Prostate gland (tissue), 2 donors: ENCODE data around the gene GPR108.

ENCODE experiments used
- POLR2A ChIP-seq: fragments of 450-650 bp; IDR thresholded peaks from one replicate; pipeline ENCODE4 v1.6.1; 2016; ENCODE audit warnings: antibody characterized with exemption, mild to moderate bottlenecking
- POLR2AphosphoS5 ChIP-seq: sonication (generic); formaldehyde crosslinking; IDR thresholded peaks from one replicate; pipeline ENCODE4 v1.6.1; 2017; ENCODE audit warnings: antibody characterized with exemption
- TF ChIP-seq, protein P1 (sequence below), 4 experiments: fragments of 200-600 bp in 2 of 4; fragments of 450-650 bp in 2 of 4; sonication (generic) in 2 of 4; IDR thresholded peaks; 1 replicate in 3 of 4; 2 replicates in 1 of 4; pipeline ENCODE4 v1.5.1; 2016 to 2019; ENCODE audit warnings: antibody characterized with exemption in 4 of 4, mild to moderate bottlenecking in 2 of 4, moderate library complexity in 2 of 4

DNA sequence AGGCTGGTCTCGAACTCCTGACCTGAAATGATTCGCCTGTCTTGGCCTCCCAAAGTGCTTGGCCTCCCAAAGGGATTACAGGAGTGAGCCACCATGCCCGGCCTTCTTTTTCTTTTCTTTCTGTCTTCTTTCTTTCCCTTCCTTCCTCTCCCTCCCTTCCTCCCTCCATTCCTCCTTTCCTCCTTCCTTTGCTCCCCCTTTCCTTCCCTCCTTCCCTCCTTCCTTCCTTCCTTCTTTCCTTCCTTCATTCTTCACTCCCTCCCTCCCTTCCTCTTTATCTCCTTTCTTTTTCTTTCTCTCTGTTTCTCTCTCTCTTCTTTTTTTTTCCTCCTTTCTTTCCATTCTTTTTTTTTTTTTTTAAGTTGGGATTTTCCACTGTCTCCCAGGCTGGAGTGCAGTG lies 29.0 kb downstream of the GPR108 start:
- TF ChIP-seq, protein P1, sequence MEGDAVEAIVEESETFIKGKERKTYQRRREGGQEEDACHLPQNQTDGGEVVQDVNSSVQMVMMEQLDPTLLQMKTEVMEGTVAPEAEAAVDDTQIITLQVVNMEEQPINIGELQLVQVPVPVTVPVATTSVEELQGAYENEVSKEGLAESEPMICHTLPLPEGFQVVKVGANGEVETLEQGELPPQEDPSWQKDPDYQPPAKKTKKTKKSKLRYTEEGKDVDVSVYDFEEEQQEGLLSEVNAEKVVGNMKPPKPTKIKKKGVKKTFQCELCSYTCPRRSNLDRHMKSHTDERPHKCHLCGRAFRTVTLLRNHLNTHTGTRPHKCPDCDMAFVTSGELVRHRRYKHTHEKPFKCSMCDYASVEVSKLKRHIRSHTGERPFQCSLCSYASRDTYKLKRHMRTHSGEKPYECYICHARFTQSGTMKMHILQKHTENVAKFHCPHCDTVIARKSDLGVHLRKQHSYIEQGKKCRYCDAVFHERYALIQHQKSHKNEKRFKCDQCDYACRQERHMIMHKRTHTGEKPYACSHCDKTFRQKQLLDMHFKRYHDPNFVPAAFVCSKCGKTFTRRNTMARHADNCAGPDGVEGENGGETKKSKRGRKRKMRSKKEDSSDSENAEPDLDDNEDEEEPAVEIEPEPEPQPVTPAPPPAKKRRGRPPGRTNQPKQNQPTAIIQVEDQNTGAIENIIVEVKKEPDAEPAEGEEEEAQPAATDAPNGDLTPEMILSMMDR (IDR thresholded peaks at IDR 0.05), result no peak
- no peak for TF ChIP-seq POLR2A
- no peak for TF ChIP-seq POLR2AphosphoS5
